ENCODE results near the gene NAP1L4.

The NAP1L4 gene

GRCh38 chr11:2990617-2991451 lies 1.3 kb downstream of the NAP1L4 start:
- DNase-seq, result no peak

GRCh38 chr11:2989551-2989950 lies 2.6 kb downstream of the NAP1L4 start:
- no peak for DNase-seq

- DNase-seq, result no peak
Measured at GRCh38 chr11:2989006-2989405, 3.1 kb downstream of the NAP1L4 start.

- DNase-seq, result no peak
Measured at GRCh38 chr11:2987881-2988861, 4.0 kb downstream of the NAP1L4 start.

- DNase-seq, result no peak
Measured at GRCh38 chr11:2983908-2984307, 8.2 kb downstream of the NAP1L4 start.

GRCh38 chr11:2982214-2982613 lies 9.9 kb downstream of the NAP1L4 start:
- DNase-seq, result no peak

GRCh38 chr11:2981130-2981529 lies 11.0 kb downstream of the NAP1L4 start:
- no peak for DNase-seq

- no peak for DNase-seq
Measured at GRCh38 chr11:2980168-2980840, 11.8 kb downstream of the NAP1L4 start.

- no peak for DNase-seq
Measured at GRCh38 chr11:2977113-2977512, 15.0 kb downstream of the NAP1L4 start.

GRCh38 chr11:2976294-2977063 lies 15.7 kb downstream of the NAP1L4 start:
- DNase-seq, result no peak

GRCh38 chr11:2975594-2975993 lies 16.5 kb downstream of the NAP1L4 start:
- no peak for DNase-seq

- DNase-seq, result no peak
Measured at GRCh38 chr11:2974272-2974671, 17.9 kb downstream of the NAP1L4 start.

GRCh38 chr11:2968341-2968900 lies 23.7 kb downstream of the NAP1L4 start:
- no peak for DNase-seq

GRCh38 chr11:2964782-2965181 lies 27.3 kb downstream of the NAP1L4 start:
- DNase-seq, result no peak

GRCh38 chr11:2963761-2964160 lies 28.4 kb downstream of the NAP1L4 start:
- DNase-seq, result no peak

- no peak for DNase-seq
Measured at GRCh38 chr11:2963112-2963754, 28.9 kb downstream of the NAP1L4 start.

GRCh38 chr11:2961080-2961479 lies 31.0 kb downstream of the NAP1L4 start:
- no peak for DNase-seq

- no peak for DNase-seq
Measured at GRCh38 chr11:2960139-2960538, 32.0 kb downstream of the NAP1L4 start.

GRCh38 chr11:2958251-2958650 lies 33.9 kb downstream of the NAP1L4 start:
- DNase-seq, result no peak

- DNase-seq, result no peak
Measured at GRCh38 chr11:2955906-2956476, 36.1 kb downstream of the NAP1L4 start.

- DNase-seq, result no peak
Measured at GRCh38 chr11:2954263-2954662, 37.9 kb downstream of the NAP1L4 start.
